HepG2 (cell line): ENCODE data around the gene DAG1. TPM values are rescaled to one million over a fixed set of nuclear protein-coding genes. Genes with fewer than 3 reads are reported as not detected.

Source experiments
- CEBPB ChIP-seq: IDR thresholded peaks from 2 replicates; pipeline ENCODE4 v1.6.1; 2011; ENCODE audit warnings: low read depth, low read length, improper control_type of control experiment, borderline replicate concordance
- GTF2F1 ChIP-seq: fragments of 150-350 bp; IDR thresholded peaks from 2 replicates; pipeline ENCODE4 v1.6.1; 2014; ENCODE audit warnings: low read length
- HNRNPL ChIP-seq: fragments of 200-400 bp; formaldehyde crosslinking; IDR thresholded peaks from 2 replicates; pipeline ENCODE4 v1.6.1; 2017; ENCODE audit warnings: mild to moderate bottlenecking, low read depth, low read length
- HNRNPUL1 ChIP-seq: fragments of 200-400 bp; formaldehyde crosslinking; IDR thresholded peaks from 2 replicates; pipeline ENCODE4 v1.6.1; 2017; ENCODE audit warnings: low read depth, mild to moderate bottlenecking, low read length, moderate library complexity
- KLF15 ChIP-seq: sonication (generic); formaldehyde crosslinking; IDR thresholded peaks from 2 replicates; pipeline ENCODE4 v1.8.1; 2023; ENCODE audit warnings: borderline replicate concordance, mild to moderate bottlenecking, inconsistent platforms, missing genetic modification reagents, mixed read lengths
- MED13 ChIP-seq: sonication (generic); formaldehyde crosslinking; IDR thresholded peaks from 2 replicates; pipeline ENCODE4 v1.5.0; 2020; ENCODE audit warnings: missing genetic modification reagents
- MYC ChIP-seq: sonication (generic); formaldehyde crosslinking; IDR thresholded peaks from 2 replicates; pipeline ENCODE4 v1.9.0; 2021; ENCODE audit warnings: missing genetic modification reagents, borderline replicate concordance
- NFIC ChIP-seq: IDR thresholded peaks from 2 replicates; pipeline ENCODE4 v1.6.1; 2012; ENCODE audit warnings: mild to moderate bottlenecking, low read length, inconsistent platforms
- RAD51 ChIP-seq: fragments of 450-650 bp; IDR thresholded peaks from 2 replicates; pipeline ENCODE4 v1.6.1; 2016; ENCODE audit warnings: borderline replicate concordance
- RBFOX2 ChIP-seq: fragments of 200-400 bp; formaldehyde crosslinking; IDR thresholded peaks from 2 replicates; pipeline ENCODE4 v1.6.1; 2017; ENCODE audit warnings: low read depth, mild to moderate bottlenecking, low read length
- SIN3A ChIP-seq: IDR thresholded peaks from 2 replicates; pipeline ENCODE4 v1.6.1; 2011; ENCODE audit warnings: low read depth, mild to moderate bottlenecking, control low read depth, low read length, borderline replicate concordance
- SOX6 ChIP-seq, 2 experiments: fragments of 450-650 bp in 1 of 2; sonication (generic) in 1 of 2; formaldehyde crosslinking in 1 of 2; IDR thresholded peaks; 2 replicates each; pipeline versions ENCODE4 v1.4.0 to v1.6.1; 2017 to 2020; ENCODE audit warnings: antibody characterized with exemption in 1 of 2, mild to moderate bottlenecking in 1 of 2, missing genetic modification reagents in 1 of 2
- SP4 ChIP-seq: sonication (generic); formaldehyde crosslinking; IDR thresholded peaks from 2 replicates; pipeline ENCODE4 v1.8.1; 2023; ENCODE audit warnings: mild to moderate bottlenecking, missing genetic modification reagents
- STAT5B ChIP-seq: sonication (generic); formaldehyde crosslinking; IDR thresholded peaks from 2 replicates; pipeline ENCODE4 v1.4.0; 2020; ENCODE audit warnings: missing genetic modification reagents
- SYNCRIP ChIP-seq: fragments of 200-400 bp; formaldehyde crosslinking; IDR thresholded peaks from 2 replicates; pipeline ENCODE4 v1.6.1; 2018; ENCODE audit warnings: mild to moderate bottlenecking, low read depth, low read length; ENCODE audit not compliant: insufficient read depth
- TOE1 ChIP-seq: sonication (generic); formaldehyde crosslinking; IDR thresholded peaks from 2 replicates; pipeline ENCODE4 v1.4.0; 2020; ENCODE audit warnings: mild to moderate bottlenecking, missing genetic modification reagents
- WIZ ChIP-seq: sonication (generic); formaldehyde crosslinking; IDR thresholded peaks from 2 replicates; pipeline ENCODE4 v1.5.1; 2020; ENCODE audit warnings: mild to moderate bottlenecking, missing genetic modification reagents
- ZKSCAN1 ChIP-seq: fragments of 150-350 bp; IDR thresholded peaks from 2 replicates; pipeline ENCODE4 v1.6.1; 2014; ENCODE audit warnings: low read length
- ZNF234 ChIP-seq: sonication (generic); formaldehyde crosslinking; conservative IDR thresholded peaks from 2 replicates; pipeline ENCODE4 v1.5.1; 2020; ENCODE audit warnings: mild to moderate bottlenecking, missing genetic modification reagents
- ZNF264 ChIP-seq: sonication (generic); formaldehyde crosslinking; IDR thresholded peaks from 2 replicates; pipeline ENCODE4 v1.4.0; 2020; ENCODE audit warnings: missing genetic modification reagents
- ZNF446 ChIP-seq: sonication (generic); formaldehyde crosslinking; IDR thresholded peaks from 2 replicates; pipeline ENCODE4 v1.5.0; 2020; ENCODE audit warnings: mild to moderate bottlenecking, missing genetic modification reagents
- ZNF619 ChIP-seq: sonication (generic); formaldehyde crosslinking; IDR thresholded peaks from 2 replicates; pipeline ENCODE4 v1.4.0; 2020; ENCODE audit warnings: mild to moderate bottlenecking, missing genetic modification reagents
- ZNF740 ChIP-seq: sonication (generic); formaldehyde crosslinking; IDR thresholded peaks from 2 replicates; pipeline ENCODE4 v1.4.0; 2020; ENCODE audit warnings: missing genetic modification reagents
- ZNF773 ChIP-seq: sonication (generic); formaldehyde crosslinking; IDR thresholded peaks from 2 replicates; pipeline ENCODE4 v1.4.0; 2020; ENCODE audit warnings: missing genetic modification reagents, borderline replicate concordance
- ZNF780A ChIP-seq: sonication (generic); formaldehyde crosslinking; IDR thresholded peaks from 2 replicates; pipeline ENCODE4 v1.8.0; 2022; ENCODE audit warnings: mild to moderate bottlenecking, missing genetic modification reagents, moderate library complexity
- polyA plus RNA-seq, 8 experiments: library from polyadenylated mRNA; depleted of rRNA in 3 of 8; stranded (reverse) in 7 of 8; unstranded in 1 of 8; fragments of >200 nt; fragmentation: Illumina TruSeq in 4 of 8; extraction: Trizol in 4 of 8; gene quantifications; 2 replicates each; pipeline versions ENCODE4 v1.2.1 to v1.2.3, GENCODE V29; 2011 to 2016; ENCODE audit warnings: low read depth in 4 of 8, missing spikeins in 1 of 8, mixed read lengths in 1 of 8; ENCODE audit not compliant: insufficient read depth in 1 of 8
- total RNA-seq, 5 experiments: library from RNA; depleted of rRNA; stranded (reverse); fragments of >200 nt; fragmentation: Illumina TruSeq; extraction: Trizol; gene quantifications; 2 replicates each; pipeline ENCODE4 v1.2.3, GENCODE V29; 2016; ENCODE audit warnings: low read depth in 1 of 5
- TF ChIP-seq, protein P1 (sequence below): sonication (generic); formaldehyde crosslinking; IDR thresholded peaks from 2 replicates; pipeline ENCODE4 v1.4.0; 2020; ENCODE audit warnings: missing genetic modification reagents, borderline replicate concordance

Gene DAG1
- total and polyA plus RNA-seq, 2 of the 13 experiments (the other 11 are each of a cell fraction or from before 2014, with no cell fraction given): 47.3 to 50.4 TPM

- TF ChIP-seq, protein P1, sequence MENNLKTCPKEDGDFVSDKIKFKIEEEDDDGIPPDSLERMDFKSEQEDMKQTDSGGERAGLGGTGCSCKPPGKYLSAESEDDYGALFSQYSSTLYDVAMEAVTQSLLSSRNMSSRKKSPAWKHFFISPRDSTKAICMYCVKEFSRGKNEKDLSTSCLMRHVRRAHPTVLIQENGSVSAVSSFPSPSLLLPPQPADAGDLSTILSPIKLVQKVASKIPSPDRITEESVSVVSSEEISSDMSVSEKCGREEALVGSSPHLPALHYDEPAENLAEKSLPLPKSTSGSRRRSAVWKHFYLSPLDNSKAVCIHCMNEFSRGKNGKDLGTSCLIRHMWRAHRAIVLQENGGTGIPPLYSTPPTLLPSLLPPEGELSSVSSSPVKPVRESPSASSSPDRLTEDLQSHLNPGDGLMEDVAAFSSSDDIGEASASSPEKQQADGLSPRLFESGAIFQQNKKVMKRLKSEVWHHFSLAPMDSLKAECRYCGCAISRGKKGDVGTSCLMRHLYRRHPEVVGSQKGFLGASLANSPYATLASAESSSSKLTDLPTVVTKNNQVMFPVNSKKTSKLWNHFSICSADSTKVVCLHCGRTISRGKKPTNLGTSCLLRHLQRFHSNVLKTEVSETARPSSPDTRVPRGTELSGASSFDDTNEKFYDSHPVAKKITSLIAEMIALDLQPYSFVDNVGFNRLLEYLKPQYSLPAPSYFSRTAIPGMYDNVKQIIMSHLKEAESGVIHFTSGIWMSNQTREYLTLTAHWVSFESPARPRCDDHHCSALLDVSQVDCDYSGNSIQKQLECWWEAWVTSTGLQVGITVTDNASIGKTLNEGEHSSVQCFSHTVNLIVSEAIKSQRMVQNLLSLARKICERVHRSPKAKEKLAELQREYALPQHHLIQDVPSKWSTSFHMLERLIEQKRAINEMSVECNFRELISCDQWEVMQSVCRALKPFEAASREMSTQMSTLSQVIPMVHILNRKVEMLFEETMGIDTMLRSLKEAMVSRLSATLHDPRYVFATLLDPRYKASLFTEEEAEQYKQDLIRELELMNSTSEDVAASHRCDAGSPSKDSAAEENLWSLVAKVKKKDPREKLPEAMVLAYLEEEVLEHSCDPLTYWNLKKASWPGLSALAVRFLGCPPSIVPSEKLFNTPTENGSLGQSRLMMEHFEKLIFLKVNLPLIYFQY (CRISPR knock-in tag): no peak
- TF ChIP-seq NFIC (no peak), RAD51 (no peak), ZNF264 (CRISPR knock-in tag) (no peak), GTF2F1 (no peak), ZNF773 (CRISPR knock-in tag) (no peak), STAT5B (CRISPR knock-in tag) (no peak), SYNCRIP (no peak), ZNF234 (CRISPR knock-in tag) (no peak), ZKSCAN1 (no peak), ZNF446 (CRISPR knock-in tag) (no peak), RBFOX2 (no peak), HNRNPL (no peak), ZNF619 (CRISPR knock-in tag) (no peak), TOE1 (CRISPR knock-in tag) (no peak), ZNF740 (CRISPR knock-in tag) (no peak), ZNF780A (CRISPR knock-in tag) (no peak), WIZ (CRISPR knock-in tag) (no peak), HNRNPUL1 (no peak), SIN3A (peak; percentile 60; the same call in 1 of the 2 replicates), KLF15 (no peak), SP4 (CRISPR knock-in tag) (peak; percentile 5; the same call in 1 of the 2 replicates), MYC (peak; percentile 37; the same call in 1 of the 2 replicates), SOX6 (IDR thresholded peaks at IDR 0.05) (no peak), SOX6 (CRISPR knock-in tag; IDR thresholded peaks at IDR 0.05) (peak; percentile 51), CEBPB (no peak), MED13 (CRISPR knock-in tag) (no peak)
Observed at GRCh38 chr3:49500732-49501609, 30.9 kb downstream of the DAG1 start (continued).
